HG02943 (cell line): ENCODE results near the gene KPRP.

ENCODE experiments used
- ATAC-seq: cut with Tn5 transposase; IDR thresholded peaks from one replicate; pipeline ENCODE4 v1.9.1; 2021; ENCODE audit warnings: mild to moderate bottlenecking, low read depth, moderate library complexity; ENCODE audit not compliant: unreplicated experiment

KPRP gene

DNA sequence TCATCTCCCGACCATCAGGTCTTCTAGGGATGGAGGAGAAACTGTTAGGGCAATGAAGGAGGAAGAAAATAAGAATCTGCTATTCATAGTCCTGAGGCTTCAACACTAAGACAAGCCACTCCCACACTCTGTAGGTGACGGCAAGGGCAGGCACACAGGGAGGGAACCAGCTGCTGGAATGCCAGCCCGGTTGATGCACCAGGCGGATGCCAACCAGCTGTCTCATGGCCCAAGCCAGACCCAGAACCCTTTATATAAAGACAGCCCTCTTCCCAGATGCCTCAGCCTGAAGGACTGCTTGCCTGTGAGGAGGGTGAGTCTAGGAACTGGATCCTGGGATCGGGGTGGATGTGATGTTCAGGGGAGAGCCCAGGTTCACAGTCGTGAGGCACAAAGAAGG, at the start of gene KPRP:
Gene KPRP, plus strand, starts transcription at position 279 of the 400 bp plus-strand sequence. CDS start 1,564 bp downstream, outside the sequence.
- no peak for ATAC-seq

GRCh38 chr1:152718238-152718637, 39.6 kb upstream of the KPRP start:
- ATAC-seq, result no peak

GRCh38 chr1:152725261-152725660, 32.6 kb upstream of the KPRP start:
- no peak for ATAC-seq

DNA sequence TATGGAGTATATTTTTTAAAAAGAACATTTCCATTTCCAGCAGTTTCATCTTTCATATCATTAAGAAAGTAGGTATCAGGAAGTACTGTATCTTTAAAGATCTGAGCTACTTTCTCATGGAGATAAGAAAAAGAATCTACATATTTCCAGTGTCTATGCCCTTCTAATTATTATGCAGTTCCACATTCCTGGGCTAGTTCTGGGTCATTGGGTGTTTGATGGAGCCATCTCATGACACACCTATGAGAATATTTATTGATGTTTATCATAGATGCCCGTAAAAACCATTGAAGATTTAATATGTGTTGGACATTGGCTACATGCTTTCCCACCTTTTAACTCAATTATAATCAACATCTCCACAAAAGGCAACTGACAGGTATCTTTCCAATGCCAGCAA, 28.8 kb upstream of the KPRP start:
- no peak for ATAC-seq

DNA sequence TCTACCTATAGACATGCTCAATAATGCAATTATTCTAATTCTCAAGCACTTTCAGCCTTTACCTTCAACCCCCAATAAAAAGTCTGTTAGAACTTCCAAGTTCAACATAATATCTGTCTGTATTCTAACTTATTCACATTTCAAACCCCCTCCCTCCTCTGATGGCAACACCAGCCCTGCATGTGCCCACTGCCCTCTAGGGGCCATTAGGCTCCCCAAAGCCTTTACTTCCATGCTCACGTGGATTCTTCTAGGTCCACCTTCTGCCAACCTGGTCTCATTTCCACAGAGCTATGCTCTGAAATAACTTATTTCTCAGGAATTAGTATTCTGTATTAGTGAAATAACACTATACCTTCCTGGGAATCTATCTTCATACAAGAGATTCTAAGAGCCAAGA, 22.2 kb upstream of the KPRP start:
- no peak for ATAC-seq

- no peak for ATAC-seq
These were observed 19.8 kb upstream of the KPRP start for GRCh38 chr1:152737997-152738396.

DNA sequence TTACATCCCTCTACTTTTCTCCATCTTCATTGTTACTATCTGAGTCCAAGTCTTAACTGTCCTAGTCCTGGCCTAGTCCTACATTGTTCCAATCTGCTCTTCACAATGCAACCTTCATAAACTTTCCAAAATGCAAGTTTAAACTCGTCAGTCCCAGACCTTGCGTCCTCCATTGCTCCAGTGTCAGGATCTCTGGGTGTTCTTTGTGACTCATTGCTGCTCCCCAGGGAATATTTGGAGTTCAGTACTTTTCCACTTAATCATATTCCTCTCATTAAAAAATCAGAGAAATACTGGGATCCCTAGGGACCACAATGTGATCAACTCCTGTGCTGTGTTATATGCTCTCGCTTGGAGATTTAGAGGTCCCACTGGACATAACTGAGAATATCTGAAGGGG, 18.0 kb upstream of the KPRP start:
- no peak for ATAC-seq

GRCh38 chr1:152741656-152742055, 16.2 kb upstream of the KPRP start:
- no peak for ATAC-seq

GRCh38 chr1:152743371-152744145, 14.3 kb upstream of the KPRP start:
- no peak for ATAC-seq

DNA sequence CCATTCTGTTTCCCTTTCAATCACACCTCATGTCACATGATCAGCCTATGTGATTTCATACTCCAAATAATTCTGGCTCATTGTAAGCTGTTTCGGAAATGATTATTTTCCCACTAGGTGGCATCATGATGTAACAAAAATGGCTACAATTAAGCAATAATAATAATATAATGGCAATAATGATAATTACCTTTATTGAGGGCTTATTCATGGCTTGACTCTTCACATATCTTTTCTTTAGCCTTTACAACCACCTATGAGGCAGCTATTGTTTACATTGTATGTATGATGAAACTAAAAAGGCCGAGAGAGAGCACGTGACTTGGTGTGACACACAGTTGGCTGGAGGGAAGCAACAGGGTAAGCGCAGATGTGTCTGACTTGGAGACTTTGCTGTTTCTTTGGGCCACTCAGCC, 12.5 kb upstream of the KPRP start:
- no peak for ATAC-seq

DNA sequence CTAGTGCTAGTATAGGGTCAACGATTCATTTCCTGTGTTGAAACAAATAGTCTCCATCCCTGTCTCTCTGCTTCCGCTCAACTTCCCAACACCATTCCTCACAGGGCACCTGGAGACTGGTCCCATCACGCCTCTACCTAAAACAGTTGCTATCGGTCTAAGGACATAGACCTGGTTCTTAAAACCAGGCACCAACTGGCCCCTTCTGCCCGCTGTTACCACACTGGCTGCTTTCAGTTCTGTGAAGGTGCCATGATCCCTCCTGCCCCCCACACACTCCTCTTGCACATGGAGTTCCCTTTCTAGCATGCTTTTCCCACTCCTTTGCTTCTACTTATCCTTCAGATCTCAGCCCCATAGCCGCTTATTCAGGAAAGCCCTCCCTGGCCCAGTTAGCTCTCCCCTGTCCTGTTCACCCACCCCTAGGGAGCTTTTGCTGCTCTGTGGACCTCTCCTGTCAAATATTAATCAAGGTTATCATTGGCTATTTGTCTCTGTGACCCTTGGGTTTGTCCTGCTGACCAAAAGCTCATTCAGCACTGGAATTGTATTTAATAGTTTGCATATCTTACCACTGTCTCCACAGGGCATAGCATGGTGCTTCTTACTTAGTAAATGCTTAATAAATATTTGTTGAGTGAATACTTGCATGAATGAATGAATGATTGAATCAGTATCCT, 11.9 kb upstream of the KPRP start:
- ATAC-seq, result no peak

- ATAC-seq, result no peak
These were observed 10.0 kb upstream of the KPRP start for GRCh38 chr1:152747831-152748230.

- ATAC-seq, result no peak
These were observed 5.6 kb upstream of the KPRP start for GRCh38 chr1:152752225-152752624.

DNA sequence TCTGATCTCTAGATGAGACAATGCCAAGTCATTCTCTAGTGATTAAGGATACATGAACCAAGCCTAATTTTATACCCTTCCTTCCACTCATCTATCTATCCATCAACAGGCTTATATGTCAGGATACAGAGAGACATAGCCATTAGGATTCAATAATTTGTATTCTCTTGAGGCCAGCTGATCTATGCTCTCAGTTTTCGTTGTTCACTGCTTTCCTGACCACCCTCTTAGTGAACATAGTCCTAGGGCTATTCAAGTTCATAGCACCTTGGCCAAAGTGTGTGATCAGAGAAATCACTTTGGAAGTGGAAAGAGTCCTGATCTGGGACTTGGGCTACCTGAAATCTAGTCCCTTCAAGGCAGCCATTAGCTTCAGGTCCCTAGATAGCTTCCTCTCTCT, 4.2 kb upstream of the KPRP start:
- ATAC-seq, result no peak

- ATAC-seq, result no peak
These were observed 953 bp upstream of the KPRP start for GRCh38 chr1:152756872-152757271.

GRCh38 chr1:152758636-152759035, 811 bp downstream of the KPRP start:
- ATAC-seq, result no peak

DNA sequence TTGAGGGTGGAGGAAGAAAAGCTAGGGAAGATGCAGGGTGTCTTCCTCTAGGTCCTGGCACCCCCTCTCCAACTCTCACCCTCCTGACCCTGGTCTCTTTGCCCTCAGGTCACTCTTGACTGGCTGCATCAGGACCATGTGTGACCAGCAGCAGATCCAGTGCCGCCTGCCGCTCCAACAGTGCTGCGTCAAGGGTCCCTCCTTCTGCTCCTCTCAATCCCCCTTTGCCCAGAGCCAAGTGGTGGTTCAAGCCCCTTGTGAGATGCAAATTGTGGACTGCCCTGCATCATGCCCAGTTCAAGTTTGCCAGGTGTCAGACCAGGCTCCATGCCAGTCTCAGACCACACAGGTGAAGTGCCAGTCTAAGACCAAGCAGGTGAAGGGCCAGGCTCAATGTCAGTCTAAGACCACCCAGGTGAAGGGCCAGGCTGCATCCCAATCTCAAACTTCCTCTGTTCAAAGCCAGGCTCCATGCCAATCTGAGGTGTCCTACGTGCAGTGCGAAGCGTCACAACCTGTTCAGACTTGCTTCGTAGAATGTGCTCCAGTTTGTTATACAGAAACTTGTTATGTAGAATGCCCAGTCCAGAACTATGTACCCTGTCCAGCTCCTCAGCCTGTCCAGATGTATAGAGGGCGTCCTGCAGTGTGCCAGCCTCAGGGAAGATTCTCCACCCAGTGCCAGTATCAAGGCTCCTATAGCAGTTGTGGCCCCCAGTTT, 1.8 kb downstream of the KPRP start:
- no peak for ATAC-seq

- no peak for ATAC-seq
These were observed 2.8 kb downstream of the KPRP start for GRCh38 chr1:152760551-152761190.

DNA sequence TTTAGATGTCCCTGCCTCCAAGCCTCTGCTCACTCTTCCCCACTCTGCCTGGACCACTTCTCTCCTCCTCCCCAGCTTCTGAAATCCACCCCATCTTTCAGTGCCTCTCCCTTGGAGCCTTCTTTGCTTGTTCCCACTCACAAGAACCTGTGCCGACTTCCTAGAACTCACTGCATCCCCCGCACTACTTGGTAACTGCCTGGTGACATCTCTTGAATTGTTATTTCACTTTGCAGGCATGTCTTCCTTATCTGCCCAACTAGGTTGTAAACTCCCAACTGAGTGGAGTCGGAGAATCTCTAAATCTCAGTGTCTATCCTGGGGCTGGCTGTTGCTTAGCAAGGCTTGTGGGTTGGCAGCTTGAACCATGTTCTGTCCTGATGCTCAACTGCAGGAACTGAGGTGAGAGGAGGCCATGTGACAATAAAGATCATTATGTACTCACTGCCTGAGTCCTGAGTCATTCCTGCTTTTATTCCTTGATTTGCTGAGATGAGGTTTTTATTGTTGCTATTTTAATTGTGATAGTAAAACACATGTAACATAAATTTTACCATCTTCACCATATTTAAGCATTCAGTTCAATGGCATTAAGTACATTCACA, 3.9 kb downstream of the KPRP start:
- ATAC-seq, result no peak

DNA sequence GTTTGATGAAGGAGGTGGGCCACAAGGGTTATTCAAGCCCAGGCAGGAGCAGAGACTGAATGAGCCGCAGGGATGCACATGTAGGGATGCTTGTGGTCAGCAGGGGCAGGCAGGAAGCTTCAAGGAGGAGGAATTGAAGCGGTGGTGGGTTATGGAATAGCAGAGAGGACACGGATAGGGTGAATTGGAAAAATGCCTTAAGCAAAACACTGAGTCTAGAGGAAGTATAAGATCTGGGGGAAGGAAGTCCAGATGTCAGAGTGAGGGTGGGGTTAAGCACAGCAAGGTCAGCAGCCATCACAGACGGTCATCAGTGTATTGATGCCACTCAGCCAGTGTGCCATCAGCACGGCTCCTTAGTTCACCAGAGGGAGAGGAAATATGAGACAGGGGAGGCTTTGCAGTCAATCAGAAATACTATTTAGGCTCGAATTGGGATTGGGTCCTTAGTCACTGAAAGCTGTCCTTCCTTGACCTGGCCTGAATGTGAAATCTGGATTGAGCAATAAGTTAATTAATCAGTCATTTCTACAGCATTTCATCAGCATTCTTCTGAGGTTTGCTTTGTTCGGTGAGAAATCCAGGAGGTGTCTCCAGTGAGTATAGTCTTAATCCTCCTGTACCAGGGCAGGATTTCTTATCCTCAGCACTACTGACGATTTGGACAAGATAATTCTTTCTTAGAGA, 11.2 kb downstream of the KPRP start:
- ATAC-seq, result no peak
